NCI-H774 (cell line): ENCODE measurements around the gene PARK7.

ENCODE experiments used
- DNase-seq: peaks from one replicate; lab custom pipeline; 2025; lab: John Stamatoyannopoulos, UW

Gene PARK7

DNA sequence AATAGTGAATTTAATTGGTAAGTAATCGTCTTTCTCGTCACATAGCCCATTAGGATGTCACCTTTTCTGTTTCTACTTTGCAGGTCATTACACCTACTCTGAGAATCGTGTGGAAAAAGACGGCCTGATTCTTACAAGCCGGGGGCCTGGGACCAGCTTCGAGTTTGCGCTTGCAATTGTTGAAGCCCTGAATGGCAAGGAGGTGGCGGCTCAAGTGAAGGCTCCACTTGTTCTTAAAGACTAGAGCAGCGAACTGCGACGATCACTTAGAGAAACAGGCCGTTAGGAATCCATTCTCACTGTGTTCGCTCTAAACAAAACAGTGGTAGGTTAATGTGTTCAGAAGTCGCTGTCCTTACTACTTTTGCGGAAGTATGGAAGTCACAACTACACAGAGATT lies 23.3 kb downstream of the PARK7 start:
- no peak for DNase-seq

DNA sequence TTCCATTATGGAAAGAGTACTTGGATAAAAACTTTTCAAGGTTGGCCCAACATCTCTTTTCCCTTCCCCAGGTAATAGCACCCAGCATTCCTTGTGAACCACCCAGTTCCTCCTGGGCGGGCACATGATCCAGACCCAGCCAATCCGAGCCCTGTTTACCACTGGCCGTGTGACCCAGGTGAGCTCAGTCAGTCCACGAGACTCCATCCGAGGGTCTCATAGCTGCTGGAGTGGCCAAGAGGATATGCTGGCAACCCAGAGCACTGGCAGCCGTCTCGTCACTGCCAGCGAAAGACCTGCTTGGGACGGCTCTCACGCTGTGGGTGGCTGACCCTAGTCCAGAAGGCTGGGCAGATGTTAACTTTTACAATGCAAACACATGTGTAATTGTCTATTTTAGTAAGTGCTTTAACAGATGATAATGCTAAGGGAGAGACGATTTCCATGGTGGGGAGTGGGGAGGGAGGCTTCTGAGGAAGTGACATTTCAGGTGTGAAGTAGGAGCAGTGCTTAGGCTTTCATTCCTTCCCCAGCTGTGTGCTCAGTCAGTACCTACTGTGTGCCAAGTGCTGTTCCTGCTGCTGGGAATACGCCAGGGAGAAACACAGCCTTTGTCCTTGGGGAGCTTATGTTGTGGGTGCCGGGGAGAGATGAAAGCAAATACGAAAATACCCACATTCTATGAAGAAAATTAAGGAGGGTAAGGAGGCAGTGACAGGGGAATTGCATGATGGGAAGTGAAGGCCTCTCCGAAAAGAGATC lies 24.5 kb downstream of the PARK7 start:
- DNase-seq: no peak

DNA sequence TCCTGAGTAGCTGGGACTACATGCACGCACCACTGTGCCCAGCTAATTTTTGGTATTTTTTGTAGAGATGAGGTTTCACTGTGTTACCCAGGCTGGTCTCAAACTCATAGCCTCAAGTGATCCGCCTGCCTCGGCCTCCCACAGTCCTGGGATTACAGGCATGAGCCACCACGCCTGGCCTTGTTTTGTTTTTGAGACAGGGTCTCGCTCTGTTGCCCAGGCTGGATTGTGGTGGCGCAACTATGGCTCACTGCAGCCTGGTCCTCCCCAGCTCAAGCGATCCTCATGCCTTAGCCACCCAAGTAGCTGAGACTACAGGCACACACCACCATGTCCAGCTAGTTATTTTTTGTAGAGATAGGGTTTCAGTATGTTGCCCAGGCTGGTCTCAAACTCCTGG lies 26.0 kb downstream of the PARK7 start:
- no peak for DNase-seq

DNA sequence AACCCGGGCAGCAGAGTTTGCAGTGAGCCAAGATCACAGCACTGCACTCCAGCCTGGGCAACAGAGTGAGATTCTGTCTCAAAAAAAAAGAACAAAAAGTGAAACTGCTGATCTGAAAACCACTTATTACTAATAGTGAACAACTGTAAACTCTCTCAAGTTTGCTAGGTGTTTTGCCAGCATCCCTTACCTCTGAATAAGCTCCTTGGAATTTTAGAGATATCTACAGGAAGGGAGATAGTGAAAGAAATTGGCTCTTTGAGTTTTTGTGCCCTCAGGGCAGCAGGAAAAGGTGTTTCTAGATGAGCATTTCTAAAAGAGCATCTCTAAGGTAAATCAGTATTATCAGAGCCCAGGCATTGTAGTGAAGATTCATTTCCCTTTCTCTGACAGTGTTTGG lies 27.1 kb downstream of the PARK7 start:
- no peak for DNase-seq

DNA sequence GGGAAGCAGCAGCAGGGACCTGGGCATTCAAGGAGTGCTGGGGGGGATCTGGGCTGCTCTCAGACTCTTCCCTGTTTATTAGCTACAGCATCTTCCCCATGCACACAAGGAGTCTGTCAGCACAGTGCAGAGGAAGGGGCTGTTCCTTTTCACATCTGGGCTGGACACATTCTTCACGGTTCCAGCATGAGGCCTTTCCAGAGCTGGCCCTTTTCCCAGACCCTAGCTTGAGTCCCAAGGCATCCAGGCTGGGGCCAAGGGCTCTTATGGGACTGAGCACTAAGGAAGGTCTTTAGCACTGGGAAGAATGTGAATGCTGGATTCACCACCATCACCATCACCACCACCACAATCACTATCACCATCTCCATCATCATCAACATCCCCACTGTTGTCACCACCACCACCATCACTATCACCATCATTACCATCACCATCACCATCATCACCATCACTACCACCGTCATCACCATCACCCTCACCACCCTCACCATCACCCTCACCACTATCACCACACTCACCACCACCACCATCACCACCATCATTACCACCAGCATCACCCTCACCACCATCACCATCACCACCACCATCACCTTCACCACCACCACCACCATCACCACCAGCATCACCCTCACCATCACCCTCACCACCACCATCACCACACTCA lies 28.4 kb downstream of the PARK7 start:
- no peak for DNase-seq

DNA sequence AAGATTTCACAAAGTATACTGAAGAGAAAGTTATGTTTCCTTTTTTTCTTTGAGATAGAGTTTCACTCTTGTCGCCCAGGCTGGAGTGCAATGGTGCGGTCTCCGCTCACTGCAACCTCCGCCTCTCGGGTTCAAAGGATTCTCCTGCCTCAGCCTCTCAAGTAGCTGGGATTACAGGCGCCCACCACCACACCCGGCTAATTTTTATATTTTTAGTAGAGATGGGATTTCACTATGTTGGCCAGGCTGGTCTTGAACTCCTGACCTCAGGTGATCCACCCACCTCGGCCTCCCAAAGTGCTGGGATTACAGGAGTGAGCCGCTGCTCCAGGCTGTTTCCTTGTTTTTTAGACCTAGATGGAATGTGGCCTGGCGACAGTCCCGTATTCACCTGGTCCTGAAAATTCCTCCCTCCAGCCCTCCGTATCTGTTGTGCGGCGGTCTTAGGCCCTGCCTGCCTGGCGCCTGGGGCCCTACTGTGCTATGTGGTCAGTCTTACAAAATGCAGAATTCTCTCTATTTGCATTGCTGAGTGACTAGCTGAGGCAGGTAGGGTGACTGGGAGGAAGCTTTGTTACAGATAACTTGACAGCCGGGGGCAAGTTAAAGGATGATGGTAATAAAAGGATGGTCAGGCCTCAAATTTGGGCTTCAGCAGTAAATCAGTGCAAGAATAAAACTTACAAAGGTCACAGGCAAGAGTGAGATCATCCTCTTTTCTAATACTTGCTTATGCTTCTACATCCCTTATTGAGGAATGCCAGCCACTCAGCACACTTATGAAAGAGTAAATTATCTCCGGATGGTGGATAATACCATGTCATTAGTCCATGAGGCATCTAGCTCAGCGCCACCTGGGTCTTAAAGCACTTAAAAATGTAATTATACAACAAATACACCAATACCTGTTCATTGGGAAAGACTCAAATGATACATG lies 30.3 kb downstream of the PARK7 start:
- DNase-seq: no peak

DNA sequence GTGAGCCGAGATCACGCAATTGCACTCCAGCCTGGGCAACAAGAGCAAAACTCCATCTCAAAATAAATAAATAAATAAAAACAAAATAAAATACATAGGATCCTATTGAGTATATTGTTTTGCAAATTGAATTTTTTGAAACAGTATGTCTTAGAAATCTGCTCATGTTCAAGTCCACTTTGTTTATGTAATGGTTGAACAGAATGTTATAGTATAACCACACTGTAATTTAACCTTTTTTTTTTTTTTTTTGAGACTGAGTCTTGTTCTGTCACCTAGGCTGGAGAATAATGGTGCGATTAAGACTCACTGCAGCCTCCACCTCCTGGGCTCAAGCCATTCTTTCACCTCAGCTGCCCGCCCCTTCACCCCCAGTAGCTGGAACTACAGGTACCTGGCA lies 31.4 kb downstream of the PARK7 start:
- no peak for DNase-seq

DNA sequence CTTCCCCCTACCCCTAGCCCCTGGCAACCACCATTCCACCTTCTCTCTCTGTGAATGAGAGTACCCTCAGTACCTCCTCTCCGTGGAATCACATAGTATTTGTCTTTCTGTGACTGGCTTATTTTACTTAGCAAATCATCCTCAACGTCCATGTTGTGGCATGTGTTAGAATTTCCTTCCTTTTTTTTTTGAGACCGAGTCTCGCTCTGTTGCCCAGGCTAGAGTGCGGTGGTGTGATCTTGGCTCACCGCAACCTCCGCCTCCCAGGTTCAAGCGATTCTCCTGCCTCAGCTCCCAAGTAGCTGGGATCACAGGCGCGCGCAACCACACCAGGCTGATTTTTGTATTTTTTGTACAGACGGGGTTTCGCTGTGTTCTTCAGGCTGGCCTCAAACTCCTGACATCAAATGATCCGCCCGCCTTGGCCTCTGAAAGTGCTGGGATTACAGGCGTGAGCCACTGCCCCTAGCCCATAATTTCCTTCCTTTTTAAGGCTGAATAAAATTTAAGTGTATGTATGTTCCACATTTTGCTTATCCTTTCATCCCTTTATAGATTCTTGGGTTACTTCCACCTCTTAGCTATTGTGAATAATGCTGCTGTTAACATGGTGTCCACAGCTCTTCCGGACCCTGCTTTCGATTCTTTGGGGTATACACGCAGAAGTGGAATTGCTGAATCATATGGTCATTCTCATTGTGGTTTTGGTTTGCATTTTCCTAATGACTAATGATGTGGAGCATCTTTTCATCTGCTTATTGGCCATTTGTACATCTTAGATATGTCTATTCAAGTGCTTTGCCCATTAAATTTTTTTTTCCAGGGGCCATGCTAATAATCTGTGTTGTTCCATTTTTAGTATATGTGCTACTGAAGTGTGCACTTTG lies 32.3 kb downstream of the PARK7 start:
- DNase-seq: no peak

DNA sequence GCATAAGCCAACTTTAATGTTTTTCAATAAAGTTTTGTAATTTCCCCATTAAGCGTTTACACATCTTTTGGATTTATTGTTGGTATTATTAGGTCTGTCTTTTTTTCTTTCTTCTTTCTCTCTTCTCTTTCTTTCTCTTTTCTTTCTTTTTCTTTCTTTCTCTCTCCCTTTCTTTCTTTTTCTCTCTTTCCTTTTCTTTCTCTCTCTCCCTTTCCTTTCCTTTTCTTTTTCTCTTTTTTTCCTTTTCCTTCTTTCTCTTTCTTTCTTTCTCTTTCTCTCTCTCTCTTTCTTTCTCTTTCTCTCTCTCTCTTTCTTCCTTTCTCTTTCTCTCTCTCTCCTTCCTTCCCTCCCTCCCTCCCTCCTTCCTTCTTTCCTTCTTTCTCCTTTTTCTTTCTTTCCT lies 33.3 kb downstream of the PARK7 start:
- no peak for DNase-seq

DNA sequence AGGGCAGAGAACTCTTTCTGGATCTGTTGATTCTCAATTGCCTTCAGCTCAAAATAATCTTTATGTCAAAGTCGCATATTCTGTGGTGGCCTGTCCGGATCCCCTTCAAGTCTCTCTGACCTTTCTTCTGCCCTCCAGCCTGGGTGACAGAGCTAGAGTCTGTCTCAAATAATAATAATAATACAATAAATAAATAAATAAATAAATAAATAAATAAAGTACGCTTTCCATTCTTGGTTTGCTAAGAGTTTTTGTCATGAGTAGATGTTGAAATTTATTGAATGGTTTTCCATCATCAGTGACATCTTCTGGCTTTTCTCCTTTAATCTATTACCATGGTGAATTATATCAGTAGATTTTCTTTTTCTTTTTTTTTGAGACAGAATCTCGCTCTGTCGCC lies 33.9 kb downstream of the PARK7 start:
- no peak for DNase-seq

DNA sequence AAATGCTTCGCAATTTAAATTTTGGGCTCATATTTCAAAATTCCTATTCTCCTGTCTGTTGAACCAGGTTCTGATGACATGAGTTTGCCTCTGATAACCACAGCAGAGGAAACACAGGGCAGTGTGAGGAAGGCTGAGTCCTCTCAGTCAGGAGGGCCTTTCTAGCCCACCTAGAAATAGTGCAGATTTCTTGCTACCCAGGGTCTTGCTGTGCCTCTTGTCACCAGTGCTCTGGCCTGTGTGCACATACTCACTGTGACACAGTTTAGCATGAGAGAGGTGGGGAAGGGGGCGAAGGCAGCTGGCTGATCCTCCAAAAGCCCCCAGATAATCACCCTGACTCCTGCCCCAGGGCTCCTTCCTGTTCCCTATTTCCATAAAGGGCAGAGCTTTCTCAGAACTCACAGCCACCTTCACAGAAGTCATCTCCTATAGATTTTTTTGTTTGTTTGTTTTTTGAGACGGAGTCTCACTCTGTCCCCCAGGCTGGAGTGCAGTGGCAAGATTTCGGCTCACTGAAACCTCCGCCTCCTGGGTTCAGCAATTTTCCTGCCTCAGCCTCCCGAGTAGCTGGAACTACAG lies 40.9 kb downstream of the PARK7 start:
- DNase-seq: no peak

DNA sequence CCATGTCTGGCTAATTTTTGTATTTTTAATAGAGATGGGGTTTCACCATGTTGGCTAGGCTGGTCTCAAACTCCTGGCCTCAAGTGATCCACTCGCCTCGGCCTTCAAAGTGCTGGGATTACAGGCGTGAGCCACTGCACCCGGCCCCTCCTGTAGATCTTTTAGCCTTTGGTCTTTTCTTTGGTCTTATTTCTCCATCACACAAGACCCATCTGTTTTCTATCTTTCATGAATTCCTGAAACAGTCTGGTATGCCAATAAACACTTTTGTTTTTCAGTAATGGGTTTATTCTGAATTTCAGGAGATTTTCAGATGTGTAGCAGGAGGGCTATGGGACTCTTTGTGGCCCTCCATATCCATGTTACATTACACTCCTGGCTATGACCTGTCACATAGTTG lies 41.4 kb downstream of the PARK7 start:
- DNase-seq: no peak

DNA sequence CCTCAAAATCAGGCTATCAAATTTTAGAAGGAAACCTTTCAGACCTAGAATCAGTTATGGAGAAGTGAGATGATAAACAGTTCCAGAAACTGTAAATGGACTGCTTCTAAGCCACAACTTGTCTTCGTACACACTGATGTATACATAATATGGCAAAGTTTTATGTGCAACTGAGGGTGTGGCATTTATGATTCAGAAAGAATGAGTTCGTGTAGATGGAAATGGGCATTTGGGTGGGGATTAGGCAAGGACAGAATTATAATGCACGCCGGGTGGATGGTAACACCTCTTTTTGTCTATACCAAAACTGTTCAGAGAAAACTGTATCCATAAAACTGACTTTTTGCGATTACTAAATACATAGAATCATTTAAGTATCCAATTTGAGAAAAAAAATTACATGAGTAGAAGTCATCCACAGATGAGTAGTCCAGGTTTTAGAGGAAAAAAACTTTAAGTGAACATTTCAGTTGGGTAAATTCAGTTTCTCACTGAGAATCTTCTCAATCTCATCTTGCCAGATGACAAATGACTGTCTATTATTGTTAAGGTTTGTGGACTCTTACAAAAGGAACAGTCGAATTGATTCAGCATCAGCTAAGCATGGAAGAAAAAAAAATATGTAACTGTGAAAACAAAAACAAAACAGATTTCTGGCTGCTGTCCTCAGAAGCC lies 42.1 kb downstream of the PARK7 start:
- no peak for DNase-seq

DNA sequence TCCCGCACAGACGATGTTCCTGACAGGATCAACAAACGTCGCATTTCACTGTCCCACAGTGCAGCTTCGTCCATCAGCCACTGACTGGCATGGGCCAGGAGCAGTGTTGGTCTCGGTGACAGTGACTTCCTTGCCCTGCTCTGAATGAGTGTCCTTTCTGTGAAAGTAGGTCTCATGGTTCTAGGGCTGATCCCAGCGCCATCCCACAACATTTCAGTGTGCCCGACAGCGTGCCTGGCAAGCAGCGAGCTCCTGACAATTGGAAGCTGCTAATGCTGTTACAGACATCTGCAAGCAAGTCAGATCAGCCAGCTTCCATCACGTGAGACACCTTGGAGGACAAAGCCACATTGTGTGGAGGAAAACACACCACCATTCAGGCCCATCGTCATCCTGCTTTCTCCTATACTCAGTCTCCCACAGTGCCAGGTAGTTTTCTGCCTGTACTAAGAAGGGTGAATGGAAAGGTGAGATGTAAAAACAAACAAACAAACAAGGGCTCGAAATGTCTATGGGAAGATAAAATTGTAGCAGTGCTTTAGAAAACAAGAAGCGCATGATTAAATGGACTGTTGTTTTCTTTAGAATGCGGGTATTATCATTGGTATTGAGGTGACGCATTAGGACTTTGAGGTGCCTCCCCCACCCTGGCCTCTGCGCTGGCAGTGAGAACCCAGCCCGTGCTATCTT lies 42.7 kb downstream of the PARK7 start:
- DNase-seq: no peak

DNA sequence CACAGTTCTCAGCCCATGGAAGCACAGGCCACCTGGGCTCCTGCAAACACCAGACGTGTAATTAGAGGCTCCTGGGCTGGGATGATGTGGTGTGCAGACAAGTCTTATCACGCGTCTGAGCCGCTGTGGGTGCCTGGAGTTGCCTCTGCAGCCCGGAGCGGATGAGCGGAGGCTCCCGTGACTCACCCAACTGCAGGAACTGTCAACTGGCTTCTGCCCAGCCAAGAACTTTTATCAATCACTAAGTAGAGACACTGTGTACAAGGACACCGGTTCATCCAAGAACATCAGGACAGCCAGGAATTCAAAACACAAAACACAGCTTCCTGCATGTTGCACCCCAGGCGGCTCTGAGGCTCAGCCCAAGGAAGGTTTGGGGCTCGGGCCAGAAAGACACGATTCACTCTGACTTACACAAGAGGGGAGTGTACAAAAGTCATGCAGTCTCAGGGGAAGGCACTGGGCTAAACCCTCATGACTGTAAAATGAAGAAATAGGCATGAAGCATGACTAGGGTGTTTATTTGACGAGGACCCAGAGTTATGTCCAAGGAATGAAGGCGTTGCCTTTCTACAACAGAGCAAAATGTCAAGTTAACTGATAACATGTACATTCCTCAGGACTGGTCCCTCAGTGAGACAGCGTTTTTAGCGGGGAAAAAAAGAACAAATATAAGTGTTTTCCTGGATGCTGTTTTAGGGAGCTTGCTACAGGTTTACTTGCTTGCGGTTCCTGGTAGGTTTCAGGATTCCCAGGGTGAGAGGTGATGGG lies 43.5 kb downstream of the PARK7 start:
- DNase-seq: no peak

DNA sequence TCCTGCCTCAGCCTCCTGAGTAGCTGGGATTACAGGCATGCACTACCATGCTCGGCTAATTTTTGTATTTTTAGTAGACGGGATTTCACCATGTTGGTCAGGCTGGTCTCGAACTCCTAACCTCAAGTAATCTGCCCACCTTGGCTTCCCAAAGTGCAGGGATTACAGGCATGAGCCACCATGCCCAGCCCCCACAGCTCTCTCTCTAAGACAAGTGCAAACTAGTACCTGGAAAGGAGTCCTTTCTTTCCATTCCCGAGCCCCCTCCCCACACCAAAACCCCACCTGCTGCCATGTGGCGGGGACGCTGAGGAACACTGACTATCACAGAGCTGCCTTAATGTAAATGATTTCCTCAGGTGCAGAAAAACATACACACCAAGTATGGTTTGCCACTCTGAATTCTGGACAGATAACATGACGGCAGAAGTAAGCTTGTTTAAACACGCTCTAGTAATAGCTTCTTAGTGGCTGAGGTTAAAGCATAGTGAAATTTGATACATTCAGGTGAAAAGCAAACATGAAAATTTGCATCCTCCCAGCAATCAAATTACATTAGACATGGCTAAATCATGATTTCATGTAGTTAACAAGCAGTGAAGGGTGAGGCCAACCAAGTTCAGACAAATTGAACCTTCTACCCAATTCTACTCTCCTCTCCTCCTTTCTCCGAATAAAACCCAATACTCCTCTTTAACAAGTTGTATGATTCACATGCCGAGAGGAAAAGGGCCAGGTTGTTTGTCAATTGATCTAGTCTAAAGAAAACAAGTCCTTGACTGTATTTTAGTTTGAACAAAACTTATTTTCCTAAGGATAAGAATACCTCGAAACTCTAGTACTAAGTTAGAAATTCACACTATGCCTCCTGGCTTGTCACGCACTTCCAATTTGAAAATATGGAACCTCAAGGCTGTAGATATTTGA lies 44.8 kb downstream of the PARK7 start:
- no peak for DNase-seq

DNA sequence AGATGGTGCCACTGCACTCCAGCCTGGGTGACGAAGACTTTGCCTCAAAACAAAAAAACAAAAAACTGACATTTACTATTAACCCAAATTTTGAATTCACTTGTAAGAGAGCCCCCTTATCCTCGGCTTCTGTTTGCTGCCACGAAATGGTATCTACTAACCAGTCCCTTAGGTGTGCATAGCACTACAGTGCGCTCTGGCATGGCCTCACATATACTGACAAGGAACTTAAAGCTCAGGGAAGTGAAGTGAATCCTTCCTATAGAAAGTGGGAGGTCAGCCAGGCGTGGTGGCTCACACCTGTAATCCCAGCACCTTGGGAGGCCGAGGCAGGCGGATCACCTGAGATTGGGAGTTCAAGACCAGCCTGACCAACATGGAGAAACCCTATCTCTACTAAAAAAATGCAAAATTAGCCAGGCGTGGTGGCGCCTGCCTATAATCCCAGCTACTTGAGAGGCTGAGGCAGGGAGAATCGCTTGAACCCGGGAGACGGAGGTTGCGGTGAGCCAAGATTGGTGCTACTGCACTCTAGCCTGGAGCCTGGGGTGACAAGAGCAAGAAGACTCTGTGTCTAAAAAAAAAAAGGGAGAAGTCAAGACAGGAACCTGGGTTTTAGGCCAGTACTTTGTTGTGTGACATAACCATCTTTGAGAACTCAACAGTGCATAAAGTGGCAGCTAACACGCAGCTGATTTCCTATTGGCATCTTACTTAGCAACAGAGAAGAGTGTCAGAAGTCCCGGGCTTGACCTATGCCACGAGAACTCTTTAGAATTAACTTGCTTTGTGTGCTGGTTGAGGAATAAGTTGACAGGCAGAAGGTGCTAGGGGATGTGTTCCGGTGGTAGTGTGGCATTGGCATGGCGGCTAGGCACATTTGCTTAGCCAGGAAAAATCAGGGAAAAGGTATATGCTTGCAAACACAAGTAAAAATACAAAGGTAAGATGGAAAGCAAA lies 47.8 kb downstream of the PARK7 start:
- no peak for DNase-seq
